Progenitor cell of endocrine pancreas (in vitro differentiated cells): Measurements from ENCODE around the gene MSTN. TPM values are rescaled to one million over a fixed set of nuclear protein-coding genes. Genes with fewer than 3 reads are reported as not detected.

Source experiments
- DNase-seq: peaks from one replicate; pipeline ENCODE4 v3.0.0; 2021; ENCODE audit warnings: low spot score; ENCODE audit not compliant: unreplicated experiment
- H3K27ac Mint-ChIP-seq: 2 replicates; pipeline ENCODE4 v1.8.0; 2021; ENCODE audit warnings: mild to moderate bottlenecking, moderate library complexity, mixed read lengths
- H3K27me3 Mint-ChIP-seq: 2 replicates; pipeline ENCODE4 v1.8.0; 2021; ENCODE audit warnings: mixed read lengths
- H3K36me3 Mint-ChIP-seq: 2 replicates; pipeline ENCODE4 v1.8.0; 2022; ENCODE audit warnings: mixed read lengths; ENCODE audit not compliant: insufficient read depth
- H3K4me1 Mint-ChIP-seq: 2 replicates; pipeline ENCODE4 v1.8.0; 2021; ENCODE audit warnings: low read depth, mixed read lengths
- H3K4me3 Mint-ChIP-seq: 2 replicates; pipeline ENCODE4 v1.8.0; 2021; ENCODE audit warnings: low read depth, mild to moderate bottlenecking, moderate library complexity, mixed read lengths
- H3K9me3 Mint-ChIP-seq: 2 replicates; pipeline ENCODE4 v1.8.0; 2021; ENCODE audit warnings: low read depth, mixed read lengths
- total RNA-seq: library from RNA; stranded (reverse); gene quantifications from 2 replicates; pipeline ENCODE4 v1.2.1, GENCODE V29; 2021
- TF ChIP-seq, protein P1 (sequence below): fragments of 200-600 bp; sonication (generic); IDR thresholded peaks from one replicate; pipeline ENCODE4 v1.5.0; 2021; ENCODE audit warnings: antibody characterized with exemption, mild to moderate bottlenecking; ENCODE audit not compliant: unreplicated experiment

Gene MSTN
- total RNA-seq, 1 donor from 2014 or later, result 0.38 TPM

DNA sequence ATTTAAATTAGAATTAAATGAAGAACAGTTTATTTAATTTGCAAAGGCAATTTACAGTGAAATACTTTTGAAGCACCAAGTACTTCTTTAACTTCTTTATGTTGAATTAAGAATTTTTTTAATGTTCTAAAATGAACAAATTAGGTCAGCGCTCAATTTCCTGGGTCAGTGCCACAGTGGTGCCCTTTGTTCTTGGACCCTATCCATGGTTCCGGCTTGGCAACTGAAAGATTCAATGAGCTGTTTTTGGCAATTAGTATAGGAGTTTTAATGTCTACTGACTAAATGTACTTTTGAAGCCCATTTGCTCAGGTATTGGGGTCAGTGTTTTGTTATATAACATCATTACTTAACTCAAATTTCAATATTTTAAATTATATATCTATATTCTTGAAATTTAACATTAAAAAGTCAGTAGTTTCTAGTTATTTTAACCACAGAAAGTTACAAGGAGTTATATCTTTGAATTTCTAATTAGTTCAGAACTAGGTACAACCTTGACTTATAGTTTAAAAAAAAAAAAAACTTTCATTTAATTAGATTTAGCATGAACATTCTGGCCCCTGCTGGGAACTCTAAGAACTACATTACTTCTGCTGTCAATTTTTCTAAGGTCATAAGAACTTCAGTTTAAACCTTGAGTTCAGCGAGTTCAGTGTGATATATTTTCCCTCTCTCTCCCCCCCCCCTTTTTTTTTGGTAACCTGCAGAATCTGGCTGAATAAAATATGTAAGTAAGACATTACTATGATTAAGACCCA is 7.6 kb upstream of the MSTN start:
- Mint-ChIP-seq H3K27ac (no peak overlapping the region), H3K27me3 (no peaks in the 10 kb centered on the region), H3K9me3 (no peaks in the 10 kb centered on the region), H3K4me1 (no peaks in the 10 kb centered on the region), H3K4me3 (no peak overlapping the region), H3K36me3 (no peaks in the 10 kb centered on the region)
- no peak for DNase-seq
- TF ChIP-seq, protein P1, sequence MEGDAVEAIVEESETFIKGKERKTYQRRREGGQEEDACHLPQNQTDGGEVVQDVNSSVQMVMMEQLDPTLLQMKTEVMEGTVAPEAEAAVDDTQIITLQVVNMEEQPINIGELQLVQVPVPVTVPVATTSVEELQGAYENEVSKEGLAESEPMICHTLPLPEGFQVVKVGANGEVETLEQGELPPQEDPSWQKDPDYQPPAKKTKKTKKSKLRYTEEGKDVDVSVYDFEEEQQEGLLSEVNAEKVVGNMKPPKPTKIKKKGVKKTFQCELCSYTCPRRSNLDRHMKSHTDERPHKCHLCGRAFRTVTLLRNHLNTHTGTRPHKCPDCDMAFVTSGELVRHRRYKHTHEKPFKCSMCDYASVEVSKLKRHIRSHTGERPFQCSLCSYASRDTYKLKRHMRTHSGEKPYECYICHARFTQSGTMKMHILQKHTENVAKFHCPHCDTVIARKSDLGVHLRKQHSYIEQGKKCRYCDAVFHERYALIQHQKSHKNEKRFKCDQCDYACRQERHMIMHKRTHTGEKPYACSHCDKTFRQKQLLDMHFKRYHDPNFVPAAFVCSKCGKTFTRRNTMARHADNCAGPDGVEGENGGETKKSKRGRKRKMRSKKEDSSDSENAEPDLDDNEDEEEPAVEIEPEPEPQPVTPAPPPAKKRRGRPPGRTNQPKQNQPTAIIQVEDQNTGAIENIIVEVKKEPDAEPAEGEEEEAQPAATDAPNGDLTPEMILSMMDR, result peak; percentile 72

DNA sequence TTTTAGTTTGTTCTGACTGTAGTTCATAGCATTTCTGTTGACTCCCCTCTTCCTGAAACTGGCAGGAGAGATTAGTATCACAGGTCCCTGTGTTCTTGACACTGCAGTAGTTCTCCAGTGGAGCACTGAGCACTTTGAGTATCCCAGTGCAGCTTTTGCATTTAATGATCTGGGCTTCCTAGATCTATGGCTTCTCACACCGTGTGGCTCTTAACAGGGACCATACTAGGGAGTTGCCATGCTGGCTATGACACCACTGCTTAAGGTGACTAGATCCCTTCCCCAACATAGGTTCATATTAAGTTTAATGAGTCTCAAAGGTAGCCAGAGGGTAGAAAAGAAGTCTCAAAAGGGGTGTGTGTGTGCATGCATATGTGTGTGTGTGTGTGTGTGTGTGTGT is 6.2 kb upstream of the MSTN start:
- no peaks in the 10 kb centered on the region for H3K27me3 Mint-ChIP-seq
- no peaks in the 10 kb centered on the region for H3K9me3 Mint-ChIP-seq
- no peaks in the 10 kb centered on the region for H3K36me3 Mint-ChIP-seq
- DNase-seq, result no peak
- H3K4me3 Mint-ChIP-seq, result no peak overlapping the region
- peak overlapping the region; percentile 33 for H3K27ac Mint-ChIP-seq
- TF ChIP-seq, protein P1, result no peak
- H3K4me1 Mint-ChIP-seq, result no peaks in the 10 kb centered on the region

DNA sequence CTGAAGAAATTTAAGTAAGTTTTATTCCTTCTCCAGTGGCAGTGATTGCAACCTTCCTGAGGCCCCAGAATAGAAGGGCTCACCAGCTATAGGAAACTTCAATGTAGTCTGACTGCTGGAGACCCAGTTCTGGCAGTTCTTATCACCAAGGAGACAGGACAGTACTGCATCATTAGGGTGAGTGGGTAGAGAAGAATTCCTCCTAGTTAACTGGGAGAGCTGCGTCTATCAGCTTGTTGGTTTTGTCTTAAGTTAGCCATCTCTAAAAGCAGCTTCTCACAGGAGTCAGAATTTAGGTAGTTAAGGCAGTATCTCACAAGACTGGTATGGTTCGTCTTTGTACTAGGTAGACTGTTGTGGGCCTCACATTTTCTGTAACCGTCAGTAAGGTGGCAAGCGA is 3.3 kb upstream of the MSTN start:
- Mint-ChIP-seq H3K27me3 (no peaks in the 10 kb centered on the region), H3K4me1 (peaks cover 3% of the 10 kb centered on the region), H3K4me3 (no peak overlapping the region), H3K27ac (no peak overlapping the region), H3K9me3 (no peaks in the 10 kb centered on the region), H3K36me3 (no peaks in the 10 kb centered on the region)
- TF ChIP-seq, protein P1, result no peak
- no peak for DNase-seq

DNA sequence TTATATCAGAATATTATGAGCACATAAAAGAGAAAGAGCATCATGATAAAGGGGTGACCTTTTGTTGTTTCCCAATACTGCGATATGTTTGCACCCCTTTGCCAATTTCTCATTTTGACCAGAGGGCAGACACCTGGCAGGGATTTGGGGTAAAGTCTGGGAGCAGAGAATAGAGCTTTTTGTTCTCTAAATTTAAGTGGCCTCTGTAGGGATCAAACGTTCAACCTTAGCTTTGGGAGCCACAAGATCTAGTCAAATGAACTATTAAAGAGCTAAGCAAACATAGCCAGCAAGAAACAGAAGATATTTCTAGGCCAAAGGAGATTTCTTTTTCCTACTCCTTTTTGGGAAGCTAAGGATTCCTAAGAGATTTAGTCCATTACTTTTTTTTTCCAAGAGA is 1.1 kb upstream of the MSTN start:
- no peak for DNase-seq
- no peaks in the 10 kb centered on the region for H3K36me3 Mint-ChIP-seq
- no peaks in the 10 kb centered on the region for H3K9me3 Mint-ChIP-seq
- H3K27me3 Mint-ChIP-seq, result no peaks in the 10 kb centered on the region
- TF ChIP-seq, protein P1, result no peak
- H3K4me1 Mint-ChIP-seq, result peaks cover 3% of the 10 kb centered on the region
- no peak overlapping the region for H3K27ac Mint-ChIP-seq
- H3K4me3 Mint-ChIP-seq, result no peak overlapping the region

DNA sequence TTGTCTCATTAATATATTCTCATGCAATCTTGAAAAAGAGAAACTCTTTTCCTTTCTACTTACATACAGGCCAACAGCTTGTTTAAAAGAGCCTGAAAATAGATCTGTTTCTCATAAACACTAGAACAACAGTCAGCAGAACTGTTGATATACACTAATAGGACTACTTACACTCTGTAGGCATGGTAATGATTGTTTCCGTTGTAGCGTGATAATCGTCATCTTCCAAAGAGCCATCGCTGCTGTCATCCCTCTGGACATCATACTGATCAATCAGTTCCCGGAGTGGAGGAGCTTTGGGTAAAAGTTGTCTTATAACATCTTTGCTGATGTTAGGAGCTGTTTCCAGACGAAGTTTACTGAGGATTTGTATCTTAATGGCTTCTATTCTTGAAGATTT is 476 bp downstream of the MSTN start:
- DNase-seq, result no peak
- Mint-ChIP-seq H3K4me1 (peaks cover 3% of the 10 kb centered on the region), H3K4me3 (no peak overlapping the region), H3K36me3 (no peaks in the 10 kb centered on the region), H3K27ac (no peak overlapping the region), H3K27me3 (no peaks in the 10 kb centered on the region), H3K9me3 (no peaks in the 10 kb centered on the region)
- TF ChIP-seq, protein P1, result no peak
